Measurements from ENCODE around the gene NNT. TPM values are rescaled to one million over a fixed set of nuclear protein-coding genes. Genes with fewer than 3 reads are reported as not detected.

The NNT gene
- total and polyA plus RNA-seq, 10 donors, result 9.7 to 70.9 (median 52.9) TPM

- Histone ChIP-seq H3K36me3 (no peaks in the 10 kb centered on the region), H3K4me3 (no peak overlapping the region), H3K27ac (no peak overlapping the region), H3K4me1 (no peaks in the 10 kb centered on the region), H3K27me3 (replicated peaks in 1 of 7) (no peaks in the 10 kb centered on the region), H3K9me3 (no peaks in the 10 kb centered on the region)
- intact Hi-C loops (cut with DNase I; ENCODE audit: low total_unique reads), result no loop called here
- WGBS, 5 donors, result 93 to 97% (median 94%) methylated on average over 4 of the region's 4 CpGs
- DNase-seq, result no peak
- TF ChIP-seq, protein P1, sequence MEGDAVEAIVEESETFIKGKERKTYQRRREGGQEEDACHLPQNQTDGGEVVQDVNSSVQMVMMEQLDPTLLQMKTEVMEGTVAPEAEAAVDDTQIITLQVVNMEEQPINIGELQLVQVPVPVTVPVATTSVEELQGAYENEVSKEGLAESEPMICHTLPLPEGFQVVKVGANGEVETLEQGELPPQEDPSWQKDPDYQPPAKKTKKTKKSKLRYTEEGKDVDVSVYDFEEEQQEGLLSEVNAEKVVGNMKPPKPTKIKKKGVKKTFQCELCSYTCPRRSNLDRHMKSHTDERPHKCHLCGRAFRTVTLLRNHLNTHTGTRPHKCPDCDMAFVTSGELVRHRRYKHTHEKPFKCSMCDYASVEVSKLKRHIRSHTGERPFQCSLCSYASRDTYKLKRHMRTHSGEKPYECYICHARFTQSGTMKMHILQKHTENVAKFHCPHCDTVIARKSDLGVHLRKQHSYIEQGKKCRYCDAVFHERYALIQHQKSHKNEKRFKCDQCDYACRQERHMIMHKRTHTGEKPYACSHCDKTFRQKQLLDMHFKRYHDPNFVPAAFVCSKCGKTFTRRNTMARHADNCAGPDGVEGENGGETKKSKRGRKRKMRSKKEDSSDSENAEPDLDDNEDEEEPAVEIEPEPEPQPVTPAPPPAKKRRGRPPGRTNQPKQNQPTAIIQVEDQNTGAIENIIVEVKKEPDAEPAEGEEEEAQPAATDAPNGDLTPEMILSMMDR (IDR thresholded peaks at IDR 0.05 in 8 of 11, conservative IDR thresholded peaks at IDR 0.05 in 3 of 11), result no peak
- TF ChIP-seq POLR2AphosphoS5 (IDR thresholded peaks at IDR 0.05), result no peak
- no peak for TF ChIP-seq POLR2A (IDR thresholded peaks at IDR 0.05)
These were observed 33.7 kb upstream of the NNT start for GRCh38 chr5:43569236-43569746.

DNA sequence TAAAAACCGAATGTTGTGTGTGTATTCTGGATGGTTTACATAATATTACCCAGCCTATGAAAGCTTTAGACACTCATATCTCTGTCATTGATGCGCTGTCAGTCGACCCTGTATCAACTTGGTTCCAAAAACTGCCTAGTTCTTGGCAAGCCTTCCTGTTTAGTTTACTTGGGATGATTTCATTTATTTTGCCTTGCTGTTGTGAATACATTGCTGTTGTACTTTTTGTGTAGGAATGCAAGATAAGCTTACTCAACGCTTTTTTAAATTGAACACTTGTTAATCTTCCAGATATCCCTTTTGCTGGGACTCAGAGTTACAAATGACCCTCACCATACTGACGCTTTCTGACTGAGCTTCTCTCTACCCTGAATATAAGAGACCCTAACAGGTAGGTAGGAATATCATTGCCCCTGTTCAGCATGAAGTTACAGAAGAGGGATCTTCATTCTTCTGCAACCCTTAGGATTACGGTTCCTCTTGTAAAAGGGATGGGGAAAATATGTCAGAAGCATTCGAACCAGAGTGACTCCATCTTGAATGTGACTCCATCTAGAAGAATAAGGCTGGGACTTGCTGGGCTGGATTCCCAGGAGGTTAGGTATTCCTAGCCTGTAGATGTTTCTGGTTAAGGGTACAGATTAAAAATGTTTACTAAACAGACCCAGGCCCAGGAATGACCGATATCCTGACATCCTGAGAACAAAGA is 32.4 kb upstream of the NNT start:
- DNase-seq, result no peak
- Histone ChIP-seq H3K4me1 (no peaks in the 10 kb centered on the region), H3K4me3 (no peak overlapping the region), H3K27ac (no peak overlapping the region), H3K36me3 (peaks cover 0 to 11% (median 1%) of the 10 kb centered on the region in 6 donors), H3K27me3 (replicated peaks in 1 of 7) (no peaks in the 10 kb centered on the region), H3K9me3 (no peaks in the 10 kb centered on the region)
- TF ChIP-seq, protein P1 (IDR thresholded peaks at IDR 0.05 in 8 of 11, conservative IDR thresholded peaks at IDR 0.05 in 3 of 11), result no peak
- TF ChIP-seq POLR2AphosphoS5 (IDR thresholded peaks at IDR 0.05), result no peak
- intact Hi-C loops (cut with DNase I; ENCODE audit: low total_unique reads), result no loop called here
- 93 to 95% (median 94%) methylated on average over 8 of the region's 8 CpGs for WGBS, 5 donors

DNA sequence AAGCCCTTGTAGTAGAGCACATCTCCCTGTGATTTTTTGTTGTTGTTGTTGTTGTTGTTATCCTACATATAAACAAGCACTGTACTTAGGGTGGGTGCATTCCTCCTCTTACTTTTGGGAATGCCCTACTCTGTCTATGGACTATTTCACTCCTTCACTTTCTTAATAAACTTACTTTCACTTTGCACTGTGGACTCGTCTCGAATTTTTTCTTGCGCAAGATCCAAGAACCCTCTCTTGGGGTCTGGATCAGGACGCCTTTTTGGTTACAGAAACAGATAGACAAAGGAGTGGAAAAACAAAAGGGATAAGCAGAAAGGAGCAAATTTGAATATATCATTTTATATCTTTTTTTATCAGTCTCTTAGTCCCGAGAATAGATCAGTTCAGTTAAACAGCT is 31.7 kb upstream of the NNT start:
- no peaks in the 10 kb centered on the region for H3K27me3 ChIP-seq (replicated peaks in 1 of 7)
- intact Hi-C loops (cut with DNase I; ENCODE audit: low total_unique reads), result no loop called here
- no peaks in the 10 kb centered on the region for H3K4me1 ChIP-seq
- 73 to 85% (median 77%) methylated on average over 5 of the region's 5 CpGs for WGBS, 5 donors
- H3K4me3 ChIP-seq, result peak overlapping the region in 2 of 8 donors; percentile 7 to 19
- peak overlapping the region in 1 of 8 donors; percentile 1 for H3K27ac ChIP-seq
- DNase-seq, result no peak
- H3K9me3 ChIP-seq, result no peaks in the 10 kb centered on the region
- H3K36me3 ChIP-seq, result peaks cover 0 to 17% (median 2%) of the 10 kb centered on the region in 6 donors
- TF ChIP-seq POLR2A (IDR thresholded peaks at IDR 0.05) (no peak), POLR2AphosphoS5 (IDR thresholded peaks at IDR 0.05) (no peak)
- TF ChIP-seq, protein P1 (IDR thresholded peaks at IDR 0.05 in 8 of 11, conservative IDR thresholded peaks at IDR 0.05 in 3 of 11), result no peak

DNA sequence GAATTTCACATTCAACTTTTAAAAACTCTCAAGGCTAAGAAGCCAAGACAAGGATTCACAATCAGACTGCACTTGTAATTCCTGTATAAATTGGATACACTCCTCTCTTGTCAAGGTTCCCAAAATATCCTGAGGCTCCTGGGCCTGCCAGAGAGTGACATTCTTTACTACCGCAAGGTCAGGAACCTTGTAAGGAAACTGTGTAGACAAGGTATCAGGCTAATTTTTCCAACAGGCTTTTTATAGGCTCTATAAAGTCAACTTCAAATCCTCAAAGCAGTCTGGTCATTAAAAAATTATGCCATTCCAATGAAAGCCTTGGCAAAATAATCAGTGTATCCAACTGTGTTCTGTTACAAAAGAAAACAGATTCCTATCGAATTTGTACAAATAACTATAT is 30.6 kb upstream of the NNT start:
- no peak overlapping the region for H3K27ac ChIP-seq
- no peak for DNase-seq
- intact Hi-C loops (cut with DNase I; ENCODE audit: low total_unique reads), result no loop called here
- WGBS, 5 donors, result 85 to 94% (median 92%) methylated on average over 2 of the region's 2 CpGs
- no peak for TF ChIP-seq POLR2A (IDR thresholded peaks at IDR 0.05)
- TF ChIP-seq, protein P1 (IDR thresholded peaks at IDR 0.05 in 8 of 11, conservative IDR thresholded peaks at IDR 0.05 in 3 of 11), result no peak
- TF ChIP-seq POLR2AphosphoS5 (IDR thresholded peaks at IDR 0.05), result no peak
- H3K9me3 ChIP-seq, result no peaks in the 10 kb centered on the region
- H3K36me3 ChIP-seq, result peaks cover 0 to 17% (median 2%) of the 10 kb centered on the region in 6 donors
- no peaks in the 10 kb centered on the region for H3K4me1 ChIP-seq
- no peaks in the 10 kb centered on the region for H3K27me3 ChIP-seq (replicated peaks in 1 of 7)
- no peak overlapping the region for H3K4me3 ChIP-seq

Data from spleen (tissue), 11 donors.